HG03571 (cell line): ENCODE data around the gene SRMS.
"Not testable (repeated sequence)": the region's sequence is repeated elsewhere in the genome, so short reads cannot be mapped to it uniquely, and the experiment has no call there.

Experiments
- ATAC-seq: cut with Tn5 transposase; IDR thresholded peaks from one replicate; pipeline ENCODE4 v1.9.1; 2021; ENCODE audit not compliant: unreplicated experiment

SRMS gene

DNA sequence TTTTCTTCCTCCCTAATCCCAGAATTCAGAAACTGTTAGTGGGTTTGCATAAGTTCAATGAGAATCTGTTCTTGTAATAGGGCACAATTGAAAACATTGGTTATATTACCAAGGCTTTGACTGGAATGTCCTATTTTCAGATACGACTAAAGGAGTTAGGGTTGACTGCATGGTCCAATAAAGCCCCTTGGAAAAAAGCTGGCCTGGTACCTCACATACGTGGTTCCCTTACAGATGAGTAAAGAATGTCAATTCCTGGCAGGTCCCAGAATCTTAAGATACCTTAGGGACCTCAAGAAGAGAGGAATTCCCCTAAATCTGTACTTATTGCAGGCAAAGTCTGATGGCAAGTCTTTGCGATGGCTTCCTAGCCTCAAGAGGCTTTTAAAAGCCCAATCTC is 22.4 kb downstream of the SRMS start:
- ATAC-seq = no peak

DNA sequence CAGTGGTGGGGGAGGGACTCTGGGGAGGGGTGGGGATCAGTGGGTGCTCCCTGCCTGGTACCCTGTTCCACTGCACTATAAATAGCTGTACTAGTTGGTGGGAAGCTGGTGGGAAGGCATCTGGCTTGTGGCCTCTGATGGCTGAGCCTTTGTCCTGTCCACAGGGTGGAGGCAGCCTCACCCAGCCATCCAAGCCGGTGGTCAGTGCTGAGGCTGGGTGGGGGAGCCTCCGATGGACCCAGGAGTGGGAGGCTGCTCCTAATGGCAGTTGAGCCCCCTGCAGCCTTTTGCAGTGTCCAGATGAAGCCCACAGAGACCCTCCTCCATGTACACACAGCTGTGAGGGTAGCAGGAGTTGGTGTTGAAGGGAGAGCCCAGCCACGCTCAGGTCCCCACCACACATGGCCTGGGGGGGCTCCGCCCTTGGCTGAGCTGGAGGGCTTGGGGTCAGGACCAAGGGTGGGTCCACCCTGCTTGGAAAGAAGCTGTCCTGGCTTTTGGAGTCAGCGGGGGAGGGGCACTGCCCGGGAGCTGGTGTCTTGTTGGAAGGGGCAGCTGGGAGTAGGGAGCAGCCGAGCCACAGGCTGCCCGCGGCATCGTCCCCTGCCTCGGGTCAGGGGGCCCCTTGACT is 24.5 kb downstream of the SRMS start:
- ATAC-seq = no peak

DNA sequence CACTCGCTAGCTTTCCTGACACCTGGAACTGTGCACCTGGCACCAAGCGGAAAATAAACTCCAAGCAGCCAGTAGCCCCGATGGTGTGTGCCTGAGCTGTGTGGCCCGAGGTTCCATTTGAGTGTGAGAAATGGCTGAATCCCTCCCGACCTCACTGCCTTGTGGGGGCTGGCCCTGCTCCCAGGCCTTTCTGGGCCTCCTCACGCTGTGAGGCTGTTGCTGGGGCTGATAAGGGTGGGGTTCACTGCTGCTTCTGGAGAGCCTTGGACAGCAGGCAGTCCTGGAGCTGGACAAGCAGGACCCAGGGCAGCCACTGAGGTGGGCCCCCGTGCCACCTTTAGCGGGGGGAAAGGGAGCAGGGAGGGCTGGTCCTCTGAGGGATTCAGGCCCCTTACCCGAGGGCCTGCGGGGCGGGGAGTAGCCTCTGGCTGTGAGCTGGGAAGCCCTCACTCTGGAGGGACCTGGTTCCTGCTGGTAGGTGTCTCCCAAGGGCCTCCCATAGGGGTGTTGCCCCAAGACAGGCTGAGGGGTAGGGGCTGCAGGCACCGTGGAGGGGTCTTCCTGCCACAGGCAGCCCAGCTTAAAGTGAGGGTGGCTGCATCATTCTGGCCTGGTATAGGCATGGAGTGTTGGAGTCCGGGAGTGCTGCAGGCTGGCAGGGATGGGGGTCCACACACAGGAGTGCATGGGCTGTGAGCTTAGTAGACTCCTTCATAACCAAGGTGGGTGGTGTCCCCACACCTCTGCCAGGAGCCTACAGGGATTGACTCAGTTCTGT is 25.3 kb downstream of the SRMS start:
- no peak for ATAC-seq

DNA sequence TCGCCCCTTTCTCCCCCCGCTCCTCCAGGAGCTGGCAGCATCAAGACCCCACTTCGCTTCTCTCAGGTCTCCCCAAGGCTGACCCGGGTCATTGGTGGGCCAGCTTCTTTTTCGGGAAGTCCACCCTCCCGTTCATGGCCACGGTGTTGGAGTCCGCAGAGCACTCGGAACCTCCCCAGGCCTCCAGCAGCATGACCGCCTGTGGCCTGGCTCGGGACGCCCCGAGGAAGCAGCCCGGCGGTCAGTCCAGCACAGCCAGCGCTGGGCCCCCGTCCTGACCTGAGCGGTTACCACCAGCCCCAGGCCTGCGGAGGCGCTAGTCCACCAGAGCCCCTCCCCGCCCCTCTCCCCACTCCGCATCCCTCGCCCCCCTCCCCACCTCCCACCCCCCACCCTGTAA is 25.9 kb downstream of the SRMS start:
- no peak for ATAC-seq

DNA sequence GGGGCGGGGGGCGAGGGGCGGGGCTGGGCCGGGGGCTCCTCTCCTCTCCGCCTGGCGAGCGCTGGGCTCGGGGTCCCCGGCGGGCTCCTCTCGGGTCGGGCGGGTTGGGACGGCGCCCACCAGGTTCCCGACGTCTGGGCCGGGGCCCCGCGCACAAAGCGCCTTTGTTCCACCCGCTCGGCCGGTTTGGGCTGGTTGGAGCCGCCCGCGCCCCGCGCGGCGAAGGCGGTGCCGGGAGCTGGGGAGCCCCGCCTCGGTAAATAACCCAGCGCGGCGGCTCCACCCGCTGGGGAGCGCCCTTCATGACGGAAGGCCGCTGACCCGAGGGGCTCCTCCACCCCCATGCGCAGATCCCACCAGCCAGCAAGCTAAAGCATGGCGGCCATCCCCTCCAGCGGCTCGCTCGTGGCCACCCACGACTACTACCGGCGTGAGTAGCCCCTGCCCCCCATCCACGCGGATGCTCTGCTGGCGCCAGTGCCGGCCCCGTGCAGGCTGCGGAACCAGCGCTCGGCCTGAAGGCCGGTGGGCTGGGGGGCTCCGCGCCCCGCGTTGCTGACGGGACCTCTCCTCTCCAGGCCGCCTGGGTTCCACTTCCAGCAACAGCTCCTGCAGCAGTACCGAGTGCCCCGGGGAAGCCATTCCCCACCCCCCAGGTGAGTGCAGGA is 26.5 kb downstream of the SRMS start:
- ATAC-seq = peak; percentile 32

DNA sequence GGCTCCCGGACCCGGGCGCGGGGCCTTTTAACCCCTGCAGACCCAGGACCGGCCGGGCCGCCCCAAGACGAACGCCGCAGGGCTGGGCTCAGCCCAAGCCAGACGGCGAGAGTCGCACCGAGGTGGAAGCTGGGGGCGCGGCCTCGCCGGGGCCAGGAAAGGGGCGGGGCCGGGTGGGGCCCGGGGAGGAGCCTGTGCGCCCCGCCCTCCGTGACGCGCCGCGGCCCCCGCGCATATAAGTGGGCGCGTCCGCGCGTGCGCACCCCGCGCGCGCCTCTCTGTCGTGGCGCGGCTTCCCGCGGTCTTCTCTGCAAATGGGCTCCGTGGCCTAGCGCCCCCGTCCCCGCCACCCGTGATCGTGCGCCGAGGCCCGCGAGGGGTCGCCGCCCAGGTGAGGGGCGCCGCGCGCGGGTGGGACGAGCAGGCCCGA is 27.0 kb downstream of the SRMS start, which contains the start of gene PPDPF:
PPDPF (plus strand) TSS at position 262 of the 430 bp plus-strand sequence. CDS start 544 bp downstream, outside the sequence.
- ATAC-seq = peak; percentile 54

DNA sequence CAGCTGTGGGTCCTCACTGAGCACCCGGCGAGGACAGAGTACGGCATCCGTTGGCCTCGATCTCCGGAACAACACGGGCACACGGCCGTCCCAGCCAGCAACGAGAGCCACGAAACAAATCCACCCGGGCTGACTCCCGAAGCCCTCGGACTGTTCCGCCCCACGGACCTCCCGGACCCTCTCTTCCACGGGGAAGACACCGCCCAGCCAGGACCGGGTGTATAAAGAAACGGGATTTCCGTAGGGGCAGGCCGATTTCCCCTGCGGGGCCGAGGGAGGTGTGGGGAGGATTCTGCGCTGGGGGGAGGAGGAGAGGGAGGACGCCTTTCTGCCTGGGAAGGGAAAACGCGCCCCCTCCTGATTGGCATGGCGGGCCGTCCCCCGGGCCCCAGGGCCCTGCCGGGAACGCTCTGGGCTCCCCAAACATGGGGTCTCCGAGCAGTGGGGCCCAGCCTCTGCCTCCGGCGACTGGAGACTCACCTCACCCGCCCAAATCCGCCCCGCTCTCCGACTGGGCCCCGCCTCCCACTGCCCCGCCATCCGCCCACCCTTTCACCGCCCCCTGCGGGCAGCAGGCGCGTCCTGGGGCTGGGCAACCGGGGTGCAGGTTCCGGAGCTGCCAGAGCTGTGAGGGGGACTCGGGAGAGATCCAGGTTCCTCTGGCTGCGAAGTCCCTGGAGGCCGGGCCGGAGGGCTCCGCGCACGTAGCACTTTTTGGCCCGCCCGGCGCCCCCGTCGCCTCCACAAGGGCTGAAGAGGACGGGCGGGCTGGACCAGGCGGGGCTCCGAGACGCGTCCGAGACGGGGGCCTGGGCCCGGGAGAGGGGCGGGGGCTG is 27.7 kb downstream of the SRMS start:
- ATAC-seq = peak; percentile 31

DNA sequence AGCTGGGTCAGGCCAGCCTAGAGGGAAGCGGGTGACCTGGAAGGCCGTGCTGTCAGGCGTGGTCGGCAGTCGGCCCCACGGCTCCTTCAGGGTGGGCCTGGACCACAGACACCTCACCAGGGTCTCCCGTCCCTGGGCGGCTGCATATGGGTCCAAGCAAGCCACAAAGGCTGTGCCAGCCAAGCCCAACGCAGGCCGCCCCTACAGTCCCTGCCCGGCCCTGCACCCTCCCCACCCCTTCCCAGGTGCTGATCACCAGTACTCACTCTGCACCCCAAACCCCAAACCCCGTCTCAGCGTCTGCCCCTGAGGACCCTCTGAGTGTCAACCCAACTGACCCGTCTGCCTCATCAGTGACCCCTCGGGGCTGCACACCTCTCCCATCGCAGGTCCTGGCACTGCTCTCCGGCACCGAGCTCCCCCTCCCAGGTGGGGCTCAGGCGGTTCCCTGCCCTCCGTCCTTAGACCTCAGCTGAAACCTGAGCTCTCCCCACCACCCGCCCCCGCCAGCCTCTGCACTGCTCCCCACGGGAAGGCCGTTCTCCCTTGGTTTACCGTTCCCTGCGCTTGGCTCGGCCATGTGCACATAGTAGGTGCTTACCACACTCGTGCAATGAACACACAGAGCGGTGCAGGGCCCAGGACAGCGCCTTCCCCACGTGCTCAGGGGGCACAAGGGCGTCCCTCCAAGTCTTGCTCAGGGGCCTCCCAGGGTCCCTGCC is 28.4 kb downstream of the SRMS start:
- ATAC-seq = no peak

DNA sequence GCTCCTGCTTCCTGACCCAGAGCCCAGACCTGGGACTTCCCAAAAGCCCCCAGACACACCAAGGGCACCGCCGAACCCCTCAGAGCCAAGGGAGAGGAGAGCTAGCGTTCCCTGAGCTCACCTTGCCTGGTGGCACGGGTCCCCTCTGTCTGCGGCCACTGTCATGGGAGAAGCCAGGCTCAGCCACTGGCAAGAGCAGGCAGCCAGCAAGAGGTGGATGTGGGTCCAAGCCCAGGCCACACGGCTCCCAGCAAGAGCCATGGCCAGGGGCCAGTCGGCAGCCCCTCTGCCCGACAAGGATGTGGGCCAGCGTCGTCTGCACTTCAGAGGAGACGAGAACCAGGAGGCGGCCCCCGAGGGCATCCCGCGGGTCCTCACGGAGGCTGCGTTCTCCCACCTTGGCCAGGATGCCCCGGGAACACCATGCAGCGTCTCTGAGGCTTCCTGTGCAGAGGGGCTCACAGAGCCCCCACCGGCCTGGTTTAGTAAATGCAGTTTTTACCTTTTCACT is 29.1 kb downstream of the SRMS start:
- ATAC-seq = no peak

DNA sequence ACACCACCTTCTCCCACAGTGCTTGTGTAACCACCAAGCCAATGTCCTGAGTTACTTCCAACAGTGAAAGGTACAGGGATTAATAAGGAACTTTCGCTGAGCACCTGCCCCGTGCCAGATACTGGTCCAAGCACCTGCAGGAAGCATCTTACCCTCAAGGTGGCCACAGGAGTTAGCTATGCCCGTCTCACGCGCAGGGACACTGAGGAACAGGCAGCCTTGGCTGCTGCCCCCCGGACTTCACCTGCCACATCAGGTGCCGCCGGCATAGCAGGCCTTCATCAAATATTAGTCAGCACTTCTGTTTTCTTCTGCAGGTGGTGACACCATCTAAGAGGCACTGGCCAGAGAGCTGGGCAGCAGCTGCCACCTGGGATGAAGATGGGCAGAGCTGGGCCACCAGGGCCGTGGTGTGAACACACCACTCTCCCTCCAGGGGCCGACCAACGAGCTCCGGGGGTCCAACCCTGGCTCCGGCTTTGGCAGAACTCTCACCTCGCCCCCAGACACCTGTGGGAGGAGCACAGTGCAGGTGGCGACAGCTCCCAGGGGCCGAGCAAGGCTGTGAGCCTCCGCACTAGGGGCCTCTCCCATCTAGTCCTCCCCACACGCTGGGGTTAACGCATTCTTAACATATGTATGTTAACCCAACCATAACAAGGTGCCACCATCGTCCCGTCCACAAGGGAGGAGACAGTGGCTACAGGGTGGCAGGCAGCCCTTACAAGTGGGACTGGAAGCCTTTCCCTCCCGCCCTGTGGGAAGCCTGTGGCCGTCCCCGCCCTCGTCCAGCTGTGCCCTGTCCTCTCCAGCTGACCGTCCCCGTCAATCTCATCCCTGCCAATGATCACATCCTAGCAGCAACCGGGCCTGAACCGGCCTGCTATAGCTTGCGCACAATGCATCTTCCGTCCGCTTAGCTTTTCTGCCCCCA is 29.9 kb downstream of the SRMS start:
- ATAC-seq = no peak

DNA sequence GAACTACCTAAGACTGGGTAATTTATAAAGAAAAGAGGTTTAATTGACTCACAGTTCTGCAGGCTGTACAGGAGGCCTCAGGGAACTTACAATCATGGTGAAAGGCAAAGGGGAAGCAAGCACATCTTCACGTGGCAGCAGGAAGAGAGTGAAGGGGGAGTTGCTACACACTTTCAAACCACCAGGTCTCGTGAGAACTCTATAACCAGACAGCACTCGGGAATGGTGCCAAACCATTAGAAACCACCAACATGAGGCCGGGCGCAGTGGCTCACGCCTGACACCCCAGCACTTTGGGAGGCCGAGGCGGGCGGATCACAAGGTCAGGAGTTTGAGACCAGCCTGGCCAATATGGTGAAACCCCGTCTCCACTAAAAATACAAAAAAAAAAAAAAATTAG is 33.0 kb downstream of the SRMS start:
- ATAC-seq = not testable (repeated sequence)

DNA sequence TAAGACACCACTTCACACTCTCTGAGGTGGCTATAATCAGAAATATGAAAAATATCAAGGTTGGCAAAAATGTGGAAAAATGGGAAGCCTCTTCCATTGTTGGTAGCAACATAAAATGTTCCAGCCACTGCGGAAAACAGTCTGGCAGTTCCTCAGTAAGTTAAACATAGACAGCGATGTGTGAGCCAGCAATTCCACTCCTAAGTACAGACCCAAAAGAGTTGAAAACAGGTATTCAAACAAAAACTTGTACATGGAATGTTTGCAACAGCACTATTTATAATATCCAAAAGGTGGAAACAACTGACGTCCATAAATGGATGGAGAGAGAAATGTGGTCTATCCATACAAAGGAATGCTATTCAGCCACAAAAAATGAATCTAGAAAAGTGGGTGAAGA is 34.3 kb downstream of the SRMS start:
- no peak for ATAC-seq

DNA sequence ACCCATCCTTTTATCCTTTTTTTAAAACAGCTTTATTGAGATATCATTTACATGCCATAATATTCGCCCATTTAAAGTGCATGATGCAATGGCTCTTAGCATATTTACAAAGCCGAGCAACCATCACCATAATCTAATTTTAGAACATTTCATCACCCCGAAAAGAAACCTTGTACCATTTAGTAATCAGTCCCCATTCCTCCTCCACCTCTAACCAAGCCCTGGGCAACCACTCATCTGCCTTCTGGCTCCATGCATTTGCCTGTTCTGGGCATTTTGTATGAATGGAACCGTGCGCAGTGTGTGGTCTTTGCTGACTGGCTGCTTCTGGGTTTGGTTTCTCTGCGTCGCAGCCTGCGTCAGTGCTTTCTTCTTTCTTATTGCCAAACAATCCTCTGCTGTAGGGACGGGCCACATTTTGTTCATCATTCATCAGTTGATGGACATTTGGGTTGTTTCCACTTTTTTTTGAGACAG is 38.4 kb downstream of the SRMS start:
- no peak for ATAC-seq

DNA sequence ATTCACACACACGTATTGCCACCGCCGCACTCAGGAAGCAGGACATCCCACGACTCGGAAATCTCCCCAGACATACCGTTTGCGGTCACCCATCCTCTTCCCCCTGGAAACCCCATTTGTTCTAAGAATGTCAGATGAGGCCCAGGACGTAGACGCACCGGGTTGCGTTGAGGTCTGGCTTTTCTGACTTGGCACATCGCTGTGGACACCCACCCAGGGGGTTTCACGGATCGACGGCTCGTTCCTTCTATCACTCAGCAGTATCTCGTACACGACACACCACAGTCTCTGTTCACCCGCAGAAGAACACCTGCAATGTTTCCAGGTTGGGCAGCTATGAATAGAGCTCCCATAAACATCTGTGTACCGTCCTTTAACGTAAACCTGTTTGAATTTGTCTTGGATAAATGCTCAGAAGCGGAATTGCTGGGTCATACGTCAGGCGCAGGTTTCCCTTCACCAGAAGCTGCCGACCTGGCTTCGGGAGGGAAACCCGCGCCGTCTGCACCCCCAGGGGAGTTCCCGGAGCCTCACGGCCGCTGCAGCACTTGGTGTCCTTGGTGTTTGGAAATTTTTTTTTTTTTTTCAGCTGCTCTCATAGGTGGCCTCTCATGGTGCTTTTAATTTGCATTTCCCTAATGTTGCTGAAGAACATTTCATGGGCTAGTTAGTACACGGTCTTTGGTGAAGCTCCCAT is 39.3 kb downstream of the SRMS start:
- ATAC-seq = no peak

DNA sequence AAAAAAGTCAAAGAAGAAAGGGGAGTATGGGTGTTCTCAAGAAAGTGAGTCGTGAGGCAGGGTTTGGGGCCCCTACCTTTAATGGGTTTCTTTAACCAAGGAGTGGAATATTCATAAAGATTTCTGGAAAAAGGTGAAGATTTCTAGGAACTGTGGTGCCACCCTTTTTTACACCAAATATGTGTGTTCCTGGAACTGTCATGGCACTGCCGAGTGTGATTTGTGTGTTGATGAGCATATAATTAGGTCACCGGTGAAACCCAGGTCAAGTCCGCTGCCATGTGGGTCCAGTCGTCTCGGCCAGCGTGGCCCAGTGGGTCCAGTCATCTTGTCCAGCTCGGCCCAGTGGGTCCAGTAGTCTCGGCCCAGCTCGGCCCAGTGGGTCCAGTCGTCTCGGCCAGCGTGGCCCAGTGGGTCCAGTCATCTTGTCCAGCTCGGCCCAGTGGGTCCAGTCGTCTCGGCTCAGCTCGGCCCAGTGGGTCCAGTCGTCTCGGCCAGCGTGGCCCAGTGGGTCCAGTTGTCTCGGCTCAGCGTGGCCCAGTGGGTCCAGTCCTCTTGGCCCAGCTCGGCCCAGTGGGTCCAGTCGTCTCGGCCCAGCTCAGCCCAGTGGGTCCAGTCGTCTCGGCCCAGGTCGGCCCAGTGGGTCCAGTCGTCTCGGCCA is 40.3 kb downstream of the SRMS start:
- no peak for ATAC-seq

DNA sequence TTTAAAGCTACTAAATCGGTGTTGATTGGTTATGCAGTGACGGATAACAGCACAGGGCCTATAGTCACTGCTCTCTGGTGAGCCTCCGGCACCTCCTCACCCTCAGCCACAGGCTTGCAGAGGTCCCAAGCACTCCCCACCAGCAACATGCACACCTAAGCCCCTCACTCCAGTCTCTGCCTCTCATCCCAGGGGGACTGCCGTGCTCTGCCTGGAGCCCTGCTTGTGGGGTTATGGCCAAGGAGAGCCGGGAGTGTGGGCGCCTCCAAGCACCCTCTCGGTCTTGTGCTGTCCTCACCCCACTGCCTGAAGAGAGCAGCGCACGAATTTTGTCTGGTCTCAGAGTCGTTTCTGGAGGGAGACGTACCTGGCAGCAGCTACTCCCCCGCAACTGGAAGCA is 41.8 kb downstream of the SRMS start:
- no peak for ATAC-seq

DNA sequence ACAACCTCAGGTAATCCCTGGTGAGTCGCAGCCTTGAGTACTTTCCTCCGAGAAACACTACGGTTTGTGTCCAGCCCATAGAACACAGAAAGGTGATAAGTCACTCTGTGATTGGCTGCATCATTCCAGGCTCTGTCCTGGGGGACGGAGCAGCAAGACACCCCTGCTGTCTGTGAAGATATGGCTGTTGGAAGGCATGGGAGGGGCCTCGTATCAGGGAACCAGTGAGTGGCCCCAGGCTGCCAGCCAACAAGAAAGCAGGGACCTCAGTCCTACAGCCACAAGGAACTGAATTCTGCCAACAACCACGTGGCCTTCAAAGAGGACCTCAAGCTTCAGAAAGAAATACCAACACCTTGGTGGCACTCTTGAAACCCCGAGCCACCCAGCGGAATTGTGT is 42.3 kb downstream of the SRMS start:
- ATAC-seq = no peak

DNA sequence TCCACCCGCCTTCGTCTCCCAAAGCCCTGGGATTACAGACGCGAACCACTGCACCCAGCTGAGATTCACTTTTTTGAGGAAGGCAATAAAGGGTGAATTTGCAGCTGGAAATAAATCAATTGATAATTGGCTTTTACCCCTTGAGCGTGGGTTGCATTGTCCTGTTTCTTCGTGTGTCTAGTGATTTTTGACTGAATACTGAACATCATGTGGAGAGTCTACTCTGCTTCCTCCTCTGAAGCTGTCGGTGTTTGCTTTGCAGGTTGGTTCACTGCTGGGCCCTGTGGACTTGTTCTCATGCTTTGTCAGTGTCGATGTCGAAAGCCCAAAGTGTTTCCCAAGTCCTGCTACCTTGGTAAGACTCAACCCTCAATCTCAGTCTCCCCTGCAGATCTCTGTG is 42.9 kb downstream of the SRMS start:
- no peak for ATAC-seq
